ENCODE data around the gene SNORC. TPM values are rescaled to one million over a fixed set of nuclear protein-coding genes. Genes with fewer than 3 reads are reported as not detected.

Gene SNORC
- total and polyA plus RNA-seq, 10 of the 15 experiments (the other 5 are each of a cell fraction or from before 2014, with no cell fraction given), result 0.04 to 0.74 (median 0.45) TPM; not detected in 4

- DNase-seq (ENCODE audit: low read depth, low spot score) (no peak), FAIRE-seq (no peak), ATAC-seq (no peak)
- no peaks in the 10 kb centered on the region for H3K79me2 ChIP-seq (ENCODE audit: control insufficient read depth, insufficient read depth, low read length)
- ChIA-PET SMC1A (ENCODE audit: uncharacterized antibody, unreplicated experiment) (no interaction called here), CTCF (no interaction called here), POLR2A (no interaction called here), RAD21 (ENCODE audit: unreplicated experiment) (no interaction called here)
- no peak overlapping the region for H3K4me3 ChIP-seq
- TF ChIP-seq SREBF2 (IDR thresholded peaks at IDR 0.05; ENCODE audit: low read length) (no peak), ZNF217 (IDR thresholded peaks at IDR 0.05) (no peak), PML (IDR thresholded peaks at IDR 0.05; ENCODE audit: low read length) (no peak), STAT3 (IDR thresholded peaks at IDR 0.05; ENCODE audit: low read depth, low read length) (no peak), ZNF274 (IDR thresholded peaks at IDR 0.05; ENCODE audit: insufficient read depth, insufficient read length) (no peak), LARP7 (IDR thresholded peaks at IDR 0.05) (no peak), IRF3 (IDR thresholded peaks at IDR 0.05) (no peak), NFXL1 (IDR thresholded peaks at IDR 0.05; ENCODE audit: borderline replicate concordance) (no peak), JUNB (IDR thresholded peaks at IDR 0.05) (no peak), CEBPZ (IDR thresholded peaks at IDR 0.05; ENCODE audit: low read depth, low read length) (no peak), NR2C1 (IDR thresholded peaks at IDR 0.05) (no peak), HDAC2 (IDR thresholded peaks at IDR 0.05) (no peak)
- H4K20me1 ChIP-seq (ENCODE audit: control insufficient read depth, insufficient read depth), result no peaks in the 10 kb centered on the region
- H3K27ac ChIP-seq (ENCODE audit: control insufficient read depth, insufficient read depth), result no peak overlapping the region
- no peaks in the 10 kb centered on the region for H3K9me3 ChIP-seq (replicated peaks; ENCODE audit: control insufficient read depth, insufficient read depth, low read length)
- no TSS peak for BruUV-seq (replicated peaks)
- no peak overlapping the region for H3K9ac ChIP-seq (ENCODE audit: control insufficient read depth, insufficient read depth, low read length)
- no peaks in the 10 kb centered on the region for H3K4me1 ChIP-seq (ENCODE audit: control insufficient read depth, insufficient read depth, low read length)
- 51% methylated on average over 11 of the region's 11 CpGs for WGBS (ENCODE audit: insufficient coverage, insufficient replicate concordance, low lambda C conversion rate, missing lambda C conversion rate)
- H2AFZ ChIP-seq (ENCODE audit: control insufficient read depth, low read depth, low read length), result no peak overlapping the region
- no peaks in the 10 kb centered on the region for H3K27me3 ChIP-seq (replicated peaks in 1 of 2; ENCODE audit: control insufficient read depth in 2 of 2, insufficient read depth in 2 of 2, low read length in 1 of 2)
- in situ Hi-C loops (cut with MboI) (no loop called here), intact Hi-C loops (cut with micrococcal nuclease; ENCODE audit: unreplicated experiment) (no loop called here)
- no peaks in the 10 kb centered on the region for H3K36me3 ChIP-seq (ENCODE audit: control insufficient read depth in 2 of 2, insufficient read depth in 2 of 2, low read length in 1 of 2)
- no peak overlapping the region for H3K4me2 ChIP-seq (ENCODE audit: control insufficient read depth, insufficient read depth)
Observed at GRCh38 chr2:232891621-232892071, 21.6 kb downstream of the SNORC start.

All from GM12878 (cell line).